ENCODE measurements around the gene MRM1.

MRM1 gene

GRCh38 chr17:36583787-36584186, 17.6 kb upstream of the MRM1 start:
- Histone ChIP-seq H3K27me3 (no peaks in the 10 kb centered on the region), H3K4me3 (ENCODE audit: low read depth, low read length) (no peak overlapping the region), H3K4me1 (no peaks in the 10 kb centered on the region), H3K9me3 (no peaks in the 10 kb centered on the region), H3K36me3 (peaks cover 81% of the 10 kb centered on the region)
- no peak for DNase-seq
- TF ChIP-seq CTCF (IDR thresholded peaks at IDR 0.05; ENCODE audit: low read depth, low read length): no peak

GRCh38 chr17:36586138-36586537, 15.2 kb upstream of the MRM1 start:
- Histone ChIP-seq H3K4me3 (ENCODE audit: low read depth, low read length) (no peak overlapping the region), H3K4me1 (no peaks in the 10 kb centered on the region), H3K27me3 (no peaks in the 10 kb centered on the region), H3K36me3 (peaks cover 60% of the 10 kb centered on the region), H3K9me3 (no peaks in the 10 kb centered on the region)
- no peak for DNase-seq
- TF ChIP-seq CTCF (IDR thresholded peaks at IDR 0.05; ENCODE audit: low read depth, low read length): no peak

GRCh38 chr17:36590082-36590481, 11.3 kb upstream of the MRM1 start:
- DNase-seq: no peak
- H3K27me3 ChIP-seq: no peaks in the 10 kb centered on the region
- no peaks in the 10 kb centered on the region for H3K4me1 ChIP-seq
- H3K9me3 ChIP-seq: no peaks in the 10 kb centered on the region
- peaks cover 32% of the 10 kb centered on the region for H3K36me3 ChIP-seq
- no peak overlapping the region for H3K4me3 ChIP-seq (ENCODE audit: low read depth, low read length)
- TF ChIP-seq CTCF (IDR thresholded peaks at IDR 0.05; ENCODE audit: low read depth, low read length): no peak

GRCh38 chr17:36591434-36592315, 9.7 kb upstream of the MRM1 start, which contains the start of gene DHRS11:
DHRS11 (plus strand) TSS chr17:36591879; CDS start chr17:36592010, 131 bp downstream.
- H3K4me1 ChIP-seq: no peaks in the 10 kb centered on the region
- DNase-seq: peak; percentile 94
- no peak for TF ChIP-seq CTCF (IDR thresholded peaks at IDR 0.05; ENCODE audit: low read depth, low read length)

GRCh38 chr17:36592316-36592715, 9.1 kb upstream of the MRM1 start:
- Histone ChIP-seq H3K36me3 (peaks cover 15% of the 10 kb centered on the region), H3K27me3 (no peaks in the 10 kb centered on the region), H3K4me3 (ENCODE audit: low read depth, low read length) (peak overlapping the region; percentile 66), H3K4me1 (no peaks in the 10 kb centered on the region), H3K9me3 (no peaks in the 10 kb centered on the region)
- DNase-seq: peak; percentile 37
- no peak for TF ChIP-seq CTCF (IDR thresholded peaks at IDR 0.05; ENCODE audit: low read depth, low read length)

More at GRCh38 chr17:36591434-36592315, 9.7 kb upstream of the MRM1 start, which contains the start of gene DHRS11:
- H3K9me3 ChIP-seq: no peaks in the 10 kb centered on the region
- H3K4me3 ChIP-seq (ENCODE audit: low read depth, low read length): peak within 1 kb of the TSS; percentile 66
- no peaks in the 10 kb centered on the region for H3K27me3 ChIP-seq
- H3K36me3 ChIP-seq: peaks cover 21% of the 10 kb centered on the region

- Histone ChIP-seq H3K27me3 (no peaks in the 10 kb centered on the region), H3K9me3 (no peaks in the 10 kb centered on the region), H3K36me3 (peaks cover 9% of the 10 kb centered on the region), H3K4me3 (ENCODE audit: low read depth, low read length) (peak overlapping the region; percentile 66), H3K4me1 (no peaks in the 10 kb centered on the region)
- DNase-seq: no peak
- no peak for TF ChIP-seq CTCF (IDR thresholded peaks at IDR 0.05; ENCODE audit: low read depth, low read length)
Measured at GRCh38 chr17:36592716-36593321, 8.6 kb upstream of the MRM1 start.
